GM19463 (cell line): ENCODE data around the gene SIRPG.
"Not testable (repeated sequence)": the region's sequence is repeated elsewhere in the genome, so short reads cannot be mapped to it uniquely, and the experiment has no call there.

ENCODE experiments used
- ATAC-seq: cut with Tn5 transposase; IDR thresholded peaks from one replicate; pipeline ENCODE4 v1.9.1; 2021; ENCODE audit warnings: mild to moderate bottlenecking, moderate library complexity; ENCODE audit not compliant: unreplicated experiment

SIRPG gene

DNA sequence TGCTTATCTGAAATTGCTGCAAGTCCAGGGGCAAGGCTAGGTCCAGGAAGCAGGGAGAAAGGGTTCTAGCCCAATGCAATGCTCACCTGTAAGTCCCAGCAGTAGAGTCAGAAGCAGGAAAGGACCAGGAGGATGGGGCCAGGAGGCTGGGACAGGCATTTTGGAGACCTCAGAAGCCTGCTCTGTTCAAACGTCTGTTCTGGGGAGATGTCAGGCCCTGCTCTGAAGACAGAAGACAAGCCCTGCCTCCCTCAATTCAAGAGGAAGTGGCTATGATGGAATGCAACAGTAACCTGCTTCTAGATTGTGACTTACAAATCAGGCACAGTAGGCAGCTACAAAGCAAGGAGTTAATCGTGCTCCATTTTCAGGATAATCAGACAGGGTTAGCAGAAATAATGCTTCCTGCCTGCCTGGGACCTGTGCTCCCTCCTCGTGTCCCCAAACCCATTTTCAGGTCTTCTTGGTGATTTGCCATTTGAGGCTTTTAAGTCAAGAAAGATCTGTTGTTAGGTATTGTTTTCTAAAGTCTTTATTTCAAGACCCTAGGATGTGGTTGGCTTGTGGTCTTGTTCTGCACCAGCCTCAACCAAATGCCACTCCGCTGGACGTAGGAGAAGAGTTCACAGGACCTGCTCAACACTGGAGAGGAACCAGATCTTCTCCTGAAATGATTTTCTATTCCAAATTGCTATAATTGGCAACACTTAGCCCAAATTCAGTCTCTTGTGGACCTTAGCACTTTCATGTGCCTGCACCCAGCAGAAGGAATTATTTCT is at the start of gene SIRPG:
Gene SIRPG (minus strand): TSS at position 224 of the 779 bp plus-strand sequence. CDS start 65 bp downstream, at position 159.
- no peak for ATAC-seq

DNA sequence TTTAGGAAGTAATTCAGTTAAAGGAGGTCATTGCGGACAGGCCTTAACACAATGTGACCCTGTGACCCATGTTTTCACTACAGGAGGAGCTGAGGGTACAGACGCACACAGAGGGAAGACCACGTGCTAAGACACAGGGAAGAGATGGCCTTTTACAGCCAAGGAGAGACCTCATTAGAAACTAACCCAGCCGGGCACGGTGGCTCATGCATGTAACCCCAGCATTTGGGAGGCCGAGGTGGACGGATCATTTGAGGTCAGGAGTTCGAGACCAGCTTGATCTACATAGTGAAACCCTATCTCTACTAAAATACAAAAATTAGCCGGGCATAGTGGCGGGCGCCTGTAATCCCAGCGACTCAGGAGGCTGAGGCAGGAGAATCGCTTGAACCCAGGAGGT is 49.3 kb upstream of the SIRPG start:
- not testable (repeated sequence) for ATAC-seq

DNA sequence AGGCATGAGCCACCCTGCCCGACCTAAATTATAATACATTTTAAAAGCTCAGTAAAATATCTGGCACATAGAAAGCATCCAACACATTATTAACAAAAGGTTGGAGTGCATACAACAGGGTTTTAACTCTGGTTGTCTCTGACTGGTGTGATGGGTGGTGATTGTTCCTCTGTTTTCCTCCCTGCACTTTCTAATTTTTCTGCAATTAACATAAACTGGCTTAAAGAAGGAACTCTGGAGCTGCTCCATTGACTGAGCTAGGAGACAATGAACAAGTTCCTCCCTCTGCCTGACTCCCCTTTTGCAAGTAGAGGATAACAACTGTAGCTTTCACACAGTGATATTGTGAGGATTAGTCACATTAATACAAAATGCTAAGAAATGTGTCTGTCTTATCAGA is 48.5 kb upstream of the SIRPG start:
- ATAC-seq = no peak

DNA sequence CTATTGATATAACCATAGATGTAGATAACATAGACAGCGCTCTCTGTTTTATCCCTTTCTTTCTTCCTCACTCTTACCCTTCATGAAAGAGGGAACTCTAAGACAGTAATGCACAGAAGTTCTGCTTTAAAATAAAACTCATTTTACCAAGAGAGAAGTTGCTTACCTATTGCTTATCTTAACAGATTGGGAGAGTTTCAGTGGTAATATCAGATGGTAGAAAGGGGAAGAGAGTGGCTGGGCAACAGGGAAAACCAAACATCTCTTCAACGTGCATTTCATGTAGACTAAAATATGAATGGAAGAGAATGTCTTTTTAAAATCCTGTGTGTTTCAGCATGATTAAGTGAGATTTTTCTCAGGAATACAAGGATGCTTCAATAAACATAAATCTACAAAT is 45.3 kb upstream of the SIRPG start:
- ATAC-seq = no peak

DNA sequence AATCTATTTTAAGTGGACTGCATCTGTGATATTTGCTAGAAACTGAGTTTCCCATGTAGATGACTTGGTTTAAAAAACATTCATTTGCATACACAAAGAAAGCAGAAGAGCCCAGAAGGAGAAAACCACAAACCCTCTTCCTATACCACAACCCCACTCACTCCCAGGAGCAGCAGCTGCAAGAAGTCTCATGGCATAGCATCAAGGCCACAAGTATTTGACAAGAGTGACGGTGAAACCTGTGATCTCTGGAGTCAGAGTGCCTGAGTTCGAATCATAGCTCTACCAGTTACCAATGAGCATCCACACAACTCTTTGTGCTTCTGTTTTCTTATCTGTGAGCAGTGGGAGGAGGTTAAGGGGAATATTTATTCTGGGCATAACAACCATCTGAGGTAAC is 44.7 kb upstream of the SIRPG start:
- no peak for ATAC-seq

DNA sequence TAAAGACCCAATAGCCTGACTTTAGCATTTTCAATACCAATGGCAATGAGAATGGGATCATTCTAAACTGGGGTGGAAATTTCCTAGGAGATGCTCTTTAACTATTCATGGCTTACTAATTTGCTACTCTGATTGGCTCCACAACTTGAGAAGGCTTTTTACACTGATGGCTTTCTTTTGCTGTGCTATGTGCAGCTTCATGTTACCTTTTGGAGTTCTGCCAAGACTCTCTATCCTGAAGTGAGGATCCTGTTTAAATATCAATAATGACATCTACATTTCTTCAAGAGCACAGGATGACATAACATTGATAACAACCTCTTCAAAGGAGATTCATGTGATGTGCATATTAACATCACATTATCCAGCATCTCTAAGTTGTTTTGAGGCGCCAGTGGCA is 43.4 kb upstream of the SIRPG start:
- ATAC-seq = no peak

DNA sequence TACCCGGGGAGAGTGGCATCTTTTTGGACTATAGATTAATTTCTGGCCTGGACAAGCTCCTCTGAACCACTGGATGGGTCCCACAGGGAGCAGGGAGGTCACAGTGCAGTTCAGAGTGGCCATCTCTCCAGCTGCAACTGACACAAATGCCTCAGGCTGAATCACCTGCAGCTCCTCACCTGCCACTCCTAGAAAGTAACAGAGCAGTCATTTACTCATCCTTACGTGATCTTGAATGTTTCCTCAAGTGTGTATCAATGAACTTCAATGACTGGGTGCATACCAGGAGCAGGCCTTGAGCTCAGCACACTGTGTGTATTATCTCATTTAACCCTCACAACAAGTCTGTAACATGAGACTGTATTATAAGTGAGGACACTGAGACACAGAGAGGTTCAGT is 40.0 kb upstream of the SIRPG start:
- no peak for ATAC-seq

DNA sequence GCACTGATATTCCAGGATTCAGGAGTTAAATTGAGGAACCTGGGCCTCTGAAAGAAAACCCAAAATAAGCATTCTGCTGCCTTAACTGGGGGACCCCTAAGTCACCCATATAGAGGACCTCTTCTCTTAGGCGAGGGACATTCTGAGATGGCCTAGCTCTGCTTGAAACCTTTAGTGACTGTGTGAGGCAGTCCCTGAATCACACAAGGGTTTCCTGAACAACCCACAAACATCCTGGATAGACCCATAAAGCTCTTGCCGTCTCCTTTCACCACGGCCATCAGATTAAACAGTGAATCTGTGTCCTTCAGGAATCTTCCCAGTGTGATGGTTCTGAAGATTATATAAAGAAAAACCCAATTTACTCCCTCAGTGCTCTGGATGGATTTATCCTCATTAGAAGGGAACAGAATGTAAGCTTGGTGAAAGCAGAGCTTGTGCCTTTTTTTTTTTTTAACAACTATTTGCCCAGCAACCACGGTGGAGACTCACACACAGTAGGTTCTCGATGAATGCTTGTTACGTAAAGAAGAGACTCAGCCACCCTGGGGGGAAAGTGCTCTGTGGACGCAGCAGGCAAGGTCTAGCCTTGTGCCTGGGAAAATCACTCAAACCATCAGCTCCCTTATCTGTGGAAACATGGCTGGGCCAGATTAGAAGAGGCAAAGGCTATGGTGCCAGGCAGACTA is 39.1 kb upstream of the SIRPG start:
- ATAC-seq = no peak

DNA sequence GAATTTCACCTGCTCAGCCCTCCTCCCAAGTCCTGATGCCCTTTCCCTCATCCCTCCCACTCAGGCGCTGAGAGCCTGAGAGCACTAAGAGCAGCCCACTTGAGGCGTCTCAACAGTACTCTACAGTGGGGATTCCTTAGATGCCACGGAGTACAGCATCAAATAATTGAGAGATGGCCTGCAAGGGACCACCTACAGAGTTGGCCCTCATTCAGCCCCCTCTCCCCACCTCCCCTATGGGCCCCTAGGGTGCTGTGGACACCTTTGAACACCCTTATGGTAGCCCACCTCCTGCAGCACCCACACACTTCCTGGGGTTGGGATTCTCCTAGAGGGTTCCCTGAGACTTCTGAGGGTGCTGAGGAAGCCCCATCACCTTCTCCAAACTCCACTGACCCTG is 37.1 kb upstream of the SIRPG start:
- no peak for ATAC-seq

DNA sequence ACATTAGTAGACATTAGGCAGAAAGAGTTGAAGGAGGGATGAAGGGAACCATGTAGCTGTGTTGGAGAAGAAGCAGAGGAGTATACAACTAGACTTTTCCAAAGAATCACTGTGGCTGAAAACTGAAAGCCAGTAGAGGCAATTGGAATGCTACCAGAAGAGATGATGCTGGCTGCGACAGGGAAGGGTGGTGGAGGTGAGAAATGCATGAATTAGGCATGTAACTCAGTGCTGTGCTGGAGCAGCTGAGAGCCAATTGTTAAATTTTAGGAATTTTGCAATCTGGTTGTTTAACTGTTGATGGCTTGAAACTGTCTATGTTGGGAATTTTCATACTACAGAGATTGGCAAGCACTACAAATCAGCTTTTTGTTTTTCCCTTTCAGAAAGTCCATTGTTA is 35.8 kb upstream of the SIRPG start:
- no peak for ATAC-seq

DNA sequence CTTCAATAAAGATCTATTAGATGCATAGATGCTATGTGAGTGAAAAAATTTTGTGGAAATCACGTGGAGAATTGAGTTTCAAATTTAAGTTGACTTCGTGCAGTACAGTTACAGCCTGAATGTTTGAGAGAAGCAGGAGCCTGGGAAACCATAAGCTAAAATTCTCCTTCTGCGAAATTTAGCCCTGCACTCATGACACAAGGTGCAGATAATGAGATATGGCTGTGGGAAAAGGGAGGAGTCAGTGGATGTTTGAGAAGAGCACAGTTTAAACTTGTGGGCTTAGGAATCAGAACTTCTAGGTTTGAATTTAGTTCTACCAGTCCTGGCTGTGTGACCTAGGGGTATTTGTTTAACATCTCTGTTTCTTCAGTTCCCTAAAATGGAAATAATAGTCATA is 32.1 kb upstream of the SIRPG start:
- no peak for ATAC-seq

DNA sequence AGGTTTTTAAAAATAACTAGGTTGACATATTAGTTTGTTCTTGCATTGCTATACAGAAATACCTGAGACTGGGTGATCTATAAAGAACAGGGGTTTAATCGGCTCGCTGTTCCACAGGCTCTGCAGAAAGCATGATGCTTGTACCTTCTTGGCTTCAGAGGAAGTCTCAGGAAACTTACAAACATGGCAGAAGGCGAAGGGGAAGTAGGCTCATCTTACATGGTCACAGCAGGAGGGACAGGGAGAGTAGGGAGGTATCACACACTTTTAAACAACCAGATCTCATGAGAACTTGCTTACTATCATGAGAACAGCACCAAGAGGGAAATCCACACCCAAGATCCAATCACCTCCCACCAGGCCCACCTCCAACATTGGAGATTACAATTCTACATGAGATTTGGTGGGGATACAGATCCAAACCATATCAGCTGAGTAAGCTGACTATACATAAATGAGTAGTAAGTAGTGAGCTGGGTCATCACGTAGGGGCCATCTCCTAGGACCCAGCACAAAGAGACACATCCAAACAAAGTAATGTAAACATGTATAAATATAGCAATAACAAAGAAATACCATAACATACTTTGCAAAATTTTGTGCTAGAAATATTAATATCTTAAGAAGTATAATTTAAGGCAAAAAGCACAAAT is 31.4 kb upstream of the SIRPG start:
- no peak for ATAC-seq

DNA sequence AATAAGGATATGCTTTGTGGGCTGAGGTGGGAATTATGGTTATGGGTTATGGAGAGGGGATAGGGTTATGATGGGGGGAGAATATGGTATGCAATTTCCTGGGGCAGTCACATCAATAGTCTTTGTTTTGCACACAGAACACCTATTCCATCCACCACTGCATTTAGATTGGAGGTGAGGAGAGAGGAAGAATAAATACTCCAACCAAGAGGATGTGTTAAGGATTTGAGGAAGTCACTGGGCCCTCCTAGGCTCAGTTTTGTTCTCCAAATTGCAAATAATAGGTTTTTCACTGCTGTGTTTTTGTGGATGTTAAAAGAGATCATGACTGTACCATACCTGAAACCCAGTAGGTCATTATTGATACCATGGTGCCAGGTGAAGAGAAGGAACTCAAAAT is 29.5 kb upstream of the SIRPG start:
- no peak for ATAC-seq

DNA sequence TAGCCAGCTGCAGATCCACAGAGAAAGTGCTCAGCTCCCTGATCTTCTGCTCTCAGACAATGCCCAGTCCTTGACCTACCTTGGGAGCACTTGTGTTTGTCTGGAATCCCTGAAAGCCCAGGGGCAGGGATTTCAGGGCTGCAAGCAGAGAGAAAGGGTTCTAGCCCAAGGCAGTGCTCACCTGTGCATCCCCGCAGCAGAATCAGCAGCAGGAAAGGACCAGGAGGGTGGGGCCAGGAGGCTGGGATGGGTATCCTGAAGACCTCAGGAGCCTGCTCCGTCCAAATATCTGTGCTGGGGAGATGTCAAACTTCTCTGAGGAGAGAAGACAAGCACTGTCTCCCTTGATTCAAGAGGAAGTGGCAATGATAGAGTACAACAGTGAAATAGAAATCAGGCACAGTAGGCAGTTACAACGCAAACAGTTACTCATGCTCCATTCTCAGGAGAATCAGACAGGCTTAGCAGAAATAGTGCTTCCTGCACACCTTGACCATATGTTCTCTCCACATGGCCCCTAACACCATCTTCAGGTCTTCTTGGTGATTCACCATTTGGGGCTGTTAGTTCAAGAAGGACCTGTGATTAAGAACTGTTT is 28.7 kb upstream of the SIRPG start:
- no peak for ATAC-seq

DNA sequence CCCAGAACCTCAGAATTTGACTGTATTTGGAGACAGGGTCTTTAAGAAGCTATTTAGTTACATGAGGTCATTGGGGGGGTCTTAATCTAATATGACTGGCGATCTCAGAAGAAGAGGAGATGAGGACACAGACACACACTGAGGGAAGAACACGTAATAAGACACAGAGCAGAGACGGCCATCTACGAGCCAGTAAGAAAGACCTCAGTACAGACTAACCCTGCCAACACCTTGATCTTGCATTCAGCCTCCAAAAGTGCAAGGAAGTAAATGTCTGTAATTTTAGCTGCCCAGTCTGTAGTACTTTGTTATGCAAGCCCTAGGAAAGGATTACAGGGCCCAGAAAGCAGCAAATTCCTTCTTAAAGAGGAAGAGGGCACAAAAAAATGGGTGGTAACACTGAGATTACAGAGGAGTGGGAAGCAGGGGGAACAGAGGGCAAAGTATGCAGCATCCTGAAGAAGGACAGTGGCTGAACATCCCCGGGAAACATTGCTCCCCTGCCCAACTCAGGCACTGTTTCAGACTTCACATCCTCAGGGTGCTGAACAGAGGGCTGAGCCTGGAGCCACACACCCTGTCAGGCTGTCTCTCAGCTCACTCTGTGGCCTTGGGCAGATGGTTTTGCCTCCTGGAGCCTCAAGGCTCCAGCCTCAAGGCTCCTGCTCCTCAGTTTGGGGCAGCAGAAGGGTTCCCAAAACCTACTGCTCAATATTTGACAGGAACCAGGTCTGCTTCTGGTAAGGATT is 27.9 kb upstream of the SIRPG start:
- ATAC-seq = no peak

DNA sequence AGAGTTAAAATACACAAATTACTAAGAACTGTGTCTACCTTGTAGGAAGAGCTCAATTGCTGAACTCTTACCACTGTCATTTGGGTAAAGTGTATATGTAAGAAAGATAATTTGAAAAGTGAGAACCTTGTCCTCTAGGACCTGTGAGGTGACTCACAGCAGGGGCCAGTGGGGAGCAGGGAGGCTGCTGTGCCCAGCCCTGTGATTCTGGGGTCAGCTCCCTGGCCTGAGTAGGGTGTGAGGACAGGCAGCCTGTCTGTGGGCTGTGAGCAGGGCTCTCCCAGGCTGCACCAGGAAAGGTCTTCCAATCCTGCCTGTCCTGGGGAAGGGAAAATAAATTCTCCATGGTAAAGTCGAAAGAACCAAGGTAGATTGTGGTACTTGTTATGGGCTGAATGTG is 27.3 kb upstream of the SIRPG start:
- ATAC-seq = no peak

DNA sequence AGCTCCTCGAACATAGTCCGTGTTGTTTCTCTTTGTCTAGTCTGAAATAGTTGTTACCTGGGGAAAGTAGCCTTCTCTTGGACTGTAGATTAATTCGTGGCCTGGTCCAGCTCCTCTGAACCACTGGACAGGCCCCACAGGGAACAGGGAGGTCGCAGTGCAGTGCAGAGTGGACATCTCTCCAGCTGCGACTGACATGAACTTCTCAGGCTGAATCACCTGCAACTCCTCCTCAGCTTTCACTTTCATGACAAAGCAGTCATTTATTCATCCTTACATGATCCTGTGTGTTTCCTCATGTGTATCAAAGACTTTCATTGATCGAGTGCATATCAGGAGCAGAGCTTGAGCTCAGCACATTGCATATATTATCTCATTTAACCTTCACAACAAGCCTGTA is 19.1 kb upstream of the SIRPG start:
- ATAC-seq = no peak

DNA sequence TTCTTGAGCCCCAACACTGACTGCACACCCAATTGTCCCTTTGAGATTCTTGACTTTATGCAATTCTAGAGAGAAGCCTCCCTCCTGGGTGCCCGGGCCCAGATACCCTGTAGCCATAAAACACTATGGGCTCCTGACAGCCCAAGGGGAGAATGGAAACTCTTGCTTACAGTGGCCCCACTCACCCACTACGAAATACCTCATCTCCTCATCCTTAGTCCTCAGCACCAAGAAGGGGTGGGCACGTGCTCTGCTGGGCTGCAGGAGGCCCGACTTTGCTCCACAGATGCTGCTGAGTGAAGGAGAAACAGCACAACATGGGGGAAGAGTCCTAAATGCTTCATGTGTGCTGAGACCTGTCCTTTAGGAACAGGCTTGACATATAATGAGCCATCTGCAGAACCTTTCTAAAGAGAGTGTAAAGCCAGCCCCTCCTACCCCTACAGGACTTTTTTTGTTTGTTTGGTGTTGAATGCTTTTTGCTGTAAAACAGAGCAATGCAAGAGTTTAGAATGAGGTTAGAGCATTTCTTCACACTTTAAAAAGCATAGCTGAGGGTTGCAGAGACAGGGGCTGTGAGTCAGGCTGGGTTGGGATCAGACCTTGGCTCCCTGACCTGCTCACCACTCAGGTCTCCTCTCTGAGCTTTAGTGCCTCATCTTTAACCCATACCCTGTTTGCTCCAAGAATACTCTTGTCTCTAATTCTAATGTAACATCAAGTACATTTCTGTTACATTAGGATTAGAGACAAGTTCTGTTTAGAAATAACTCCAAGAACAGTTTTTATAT is 17.6 kb upstream of the SIRPG start:
- no peak for ATAC-seq

DNA sequence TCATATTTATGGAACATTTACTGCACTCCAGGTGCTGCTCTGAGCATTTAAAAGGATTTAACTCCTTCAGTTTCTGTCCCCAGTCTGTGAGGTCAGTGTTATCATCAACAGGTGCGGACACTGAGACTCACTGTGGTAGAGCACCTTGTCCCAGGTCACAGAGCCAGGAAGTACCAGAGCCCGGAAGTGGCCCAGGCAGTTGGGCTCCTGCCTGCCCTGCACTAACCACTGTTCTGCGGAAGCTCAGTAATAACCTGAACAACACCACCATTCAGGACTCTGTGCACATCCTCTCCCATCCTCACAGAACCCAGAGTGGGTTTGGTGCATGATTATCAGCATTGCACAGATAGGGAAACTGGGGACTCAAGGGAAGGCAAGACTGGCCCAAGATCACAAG is 16.8 kb upstream of the SIRPG start:
- ATAC-seq = no peak

DNA sequence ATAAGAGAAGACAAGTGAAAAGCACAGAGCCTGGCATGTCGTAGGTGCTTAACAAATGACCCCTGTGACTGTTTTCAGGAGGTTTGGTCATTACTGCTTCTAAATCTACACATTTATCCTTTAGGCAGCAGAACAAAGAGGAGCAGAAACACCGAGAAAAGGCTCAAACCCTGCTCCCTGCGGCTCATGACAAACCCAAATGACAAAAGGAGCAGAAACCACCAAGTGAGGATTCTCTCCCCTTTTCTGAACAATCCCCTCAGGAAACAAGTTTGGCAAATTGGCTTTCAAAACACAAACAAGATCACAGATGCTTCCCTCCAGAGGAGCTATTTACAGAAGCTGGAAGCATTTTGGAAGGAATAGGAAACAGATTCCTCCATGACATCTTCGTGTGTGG is 15.8 kb upstream of the SIRPG start:
- no peak for ATAC-seq
